ENCODE results near the gene FXYD6.

GRCh38 chr11:117906126-117906525 lies 29.7 kb upstream of the FXYD6 start:
- TF ChIP-seq POLR2A (IDR thresholded peaks at IDR 0.05) = no peak
- TF ChIP-seq, protein P1, sequence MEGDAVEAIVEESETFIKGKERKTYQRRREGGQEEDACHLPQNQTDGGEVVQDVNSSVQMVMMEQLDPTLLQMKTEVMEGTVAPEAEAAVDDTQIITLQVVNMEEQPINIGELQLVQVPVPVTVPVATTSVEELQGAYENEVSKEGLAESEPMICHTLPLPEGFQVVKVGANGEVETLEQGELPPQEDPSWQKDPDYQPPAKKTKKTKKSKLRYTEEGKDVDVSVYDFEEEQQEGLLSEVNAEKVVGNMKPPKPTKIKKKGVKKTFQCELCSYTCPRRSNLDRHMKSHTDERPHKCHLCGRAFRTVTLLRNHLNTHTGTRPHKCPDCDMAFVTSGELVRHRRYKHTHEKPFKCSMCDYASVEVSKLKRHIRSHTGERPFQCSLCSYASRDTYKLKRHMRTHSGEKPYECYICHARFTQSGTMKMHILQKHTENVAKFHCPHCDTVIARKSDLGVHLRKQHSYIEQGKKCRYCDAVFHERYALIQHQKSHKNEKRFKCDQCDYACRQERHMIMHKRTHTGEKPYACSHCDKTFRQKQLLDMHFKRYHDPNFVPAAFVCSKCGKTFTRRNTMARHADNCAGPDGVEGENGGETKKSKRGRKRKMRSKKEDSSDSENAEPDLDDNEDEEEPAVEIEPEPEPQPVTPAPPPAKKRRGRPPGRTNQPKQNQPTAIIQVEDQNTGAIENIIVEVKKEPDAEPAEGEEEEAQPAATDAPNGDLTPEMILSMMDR (IDR thresholded peaks at IDR 0.05) = no peak
